ENCODE results near the gene VPS35.

DNA sequence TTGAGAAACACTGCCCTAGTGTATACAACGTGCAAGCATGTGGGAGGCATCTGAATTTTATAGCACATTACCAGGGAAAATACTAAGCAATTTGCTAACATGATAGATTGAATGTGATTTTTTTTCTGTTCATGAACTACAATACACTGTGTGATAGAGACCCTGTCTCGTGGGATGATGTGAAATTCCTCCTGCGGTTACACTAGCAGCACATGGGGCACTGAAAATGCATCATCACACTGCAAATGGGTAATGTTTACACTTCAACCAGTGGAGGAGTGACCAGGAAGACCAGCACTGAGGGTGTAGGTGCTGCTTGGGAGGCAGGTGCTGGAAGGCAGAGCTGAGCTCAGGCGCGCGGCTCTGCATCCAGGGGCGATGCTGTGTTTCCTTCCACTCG, 29.2 kb upstream of the VPS35 start:
- TF ChIP-seq CTCF (IDR thresholded peaks at IDR 0.05) (no peak), POLR2A (IDR thresholded peaks at IDR 0.05) (no peak)

Measured in ovary (tissue), 3 donors.